A549 treated with GW870086 at 1 μM for 4 hours (cell line): Measurements from ENCODE around the gene ADRB2. TPM values are rescaled to one million over a fixed set of nuclear protein-coding genes. Genes with fewer than 3 reads are reported as not detected.

Experiments
- total RNA-seq: library from RNA; stranded (reverse); fragments of 200-300 nt; extraction: Qiagen RNA extraction; gene quantifications from 5 replicates; pipeline ENCODE4 v1.2.3, GENCODE V29; 2022; ENCODE audit warnings: low read depth

Gene ADRB2
- total RNA-seq = 0.47 to 0.89 TPM (median 0.70 TPM) in 5 replicates

DNA sequence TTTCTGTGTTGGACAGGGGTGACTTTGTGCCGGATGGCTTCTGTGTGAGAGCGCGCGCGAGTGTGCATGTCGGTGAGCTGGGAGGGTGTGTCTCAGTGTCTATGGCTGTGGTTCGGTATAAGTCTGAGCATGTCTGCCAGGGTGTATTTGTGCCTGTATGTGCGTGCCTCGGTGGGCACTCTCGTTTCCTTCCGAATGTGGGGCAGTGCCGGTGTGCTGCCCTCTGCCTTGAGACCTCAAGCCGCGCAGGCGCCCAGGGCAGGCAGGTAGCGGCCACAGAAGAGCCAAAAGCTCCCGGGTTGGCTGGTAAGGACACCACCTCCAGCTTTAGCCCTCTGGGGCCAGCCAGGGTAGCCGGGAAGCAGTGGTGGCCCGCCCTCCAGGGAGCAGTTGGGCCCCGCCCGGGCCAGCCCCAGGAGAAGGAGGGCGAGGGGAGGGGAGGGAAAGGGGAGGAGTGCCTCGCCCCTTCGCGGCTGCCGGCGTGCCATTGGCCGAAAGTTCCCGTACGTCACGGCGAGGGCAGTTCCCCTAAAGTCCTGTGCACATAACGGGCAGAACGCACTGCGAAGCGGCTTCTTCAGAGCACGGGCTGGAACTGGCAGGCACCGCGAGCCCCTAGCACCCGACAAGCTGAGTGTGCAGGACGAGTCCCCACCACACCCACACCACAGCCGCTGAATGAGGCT, at the start of gene ADRB2:
Gene ADRB2, plus strand, starts transcription at position 559 of the 686 bp plus-strand sequence. CDS start 221 bp downstream, outside the sequence.

Other genes starting within 250 kb of the ADRB2 start
- gene HTR4, start 172.1 kb upstream of the ADRB2 start, total RNA-seq = not detected in 5 replicates
- 0.38 to 0.73 TPM (median 0.62 TPM) in 5 replicates for gene SH3TC2, start 236.5 kb downstream of the ADRB2 start, total RNA-seq